H9 (cell line): ENCODE measurements around the gene DCTN2. TPM values are rescaled to one million over a fixed set of nuclear protein-coding genes. Genes with fewer than 3 reads are reported as not detected.

Experiments used
- DNase-seq: peaks from one replicate; pipeline ENCODE4 v3.0.0-alpha.2; 2017
- H2AFZ ChIP-seq: one replicate; pipeline ENCODE4 v1.6.1; 2013; ENCODE audit warnings: mild to moderate bottlenecking, low read length, control low read depth, moderate library complexity
- H2AK5ac ChIP-seq: 2 replicates; pipeline ENCODE4 v1.6.1; 2013; ENCODE audit warnings: low read length, control low read depth, mixed read lengths; ENCODE audit not compliant: insufficient read length
- H2BK120ac ChIP-seq: one replicate; pipeline ENCODE4 v1.6.1; 2013; ENCODE audit warnings: low read depth, mild to moderate bottlenecking, low read length, control low read depth, inconsistent platforms; ENCODE audit not compliant: poor library complexity, severe bottlenecking
- H2BK12ac ChIP-seq: 2 replicates; pipeline ENCODE4 v1.6.1; 2013; ENCODE audit warnings: low read length, control low read depth, mixed read lengths, low read depth; ENCODE audit not compliant: insufficient read length
- H2BK15ac ChIP-seq: 2 replicates; pipeline ENCODE4 v1.6.1; 2013; ENCODE audit warnings: low read depth, low read length, control low read depth
- H2BK20ac ChIP-seq: one replicate; pipeline ENCODE4 v1.6.1; 2013; ENCODE audit warnings: low read depth, mild to moderate bottlenecking, low read length, control low read depth, inconsistent platforms; ENCODE audit not compliant: poor library complexity, severe bottlenecking
- H2BK5ac ChIP-seq: 2 replicates; pipeline ENCODE4 v1.6.1; 2013; ENCODE audit warnings: low read length, control low read depth, mixed read lengths; ENCODE audit not compliant: insufficient read length
- H3K14ac ChIP-seq: 2 replicates; pipeline ENCODE4 v1.6.1; 2013; ENCODE audit warnings: low read length, control low read depth; ENCODE audit not compliant: insufficient read depth
- H3K18ac ChIP-seq: 2 replicates; pipeline ENCODE4 v1.6.1; 2013; ENCODE audit warnings: low read depth, mild to moderate bottlenecking, mixed read lengths, low read length, control low read depth; ENCODE audit not compliant: insufficient read length
- H3K23ac ChIP-seq: 2 replicates; pipeline ENCODE4 v1.6.1; 2013; ENCODE audit warnings: low read length, control low read depth, mixed read lengths, low read depth; ENCODE audit not compliant: insufficient read length
- H3K23me2 ChIP-seq: 2 replicates; pipeline ENCODE4 v1.6.1; 2013; ENCODE audit warnings: low read depth, mild to moderate bottlenecking, mixed read lengths, low read length, control low read depth; ENCODE audit not compliant: insufficient read length, poor library complexity, severe bottlenecking
- H3K27ac ChIP-seq: 2 replicates; pipeline ENCODE4 v1.5.1; 2013; ENCODE audit warnings: low read length, control low read depth, mixed read lengths, low read depth; ENCODE audit not compliant: insufficient read length
- H3K27me3 ChIP-seq: 2 replicates; pipeline ENCODE4 v1.6.1; 2013; ENCODE audit warnings: low read length, control low read depth, inconsistent platforms; ENCODE audit not compliant: insufficient read depth
- H3K4ac ChIP-seq: 2 replicates; pipeline ENCODE4 v1.6.1; 2013; ENCODE audit warnings: low read depth, mild to moderate bottlenecking, control low read depth, inconsistent platforms, low read length, moderate library complexity
- H3K4me1 ChIP-seq: 2 replicates; pipeline ENCODE4 v1.6.1; 2013; ENCODE audit warnings: low read length, control low read depth, inconsistent platforms; ENCODE audit not compliant: insufficient read depth
- H3K4me2 ChIP-seq: 2 replicates; pipeline ENCODE4 v1.6.1; 2013; ENCODE audit warnings: low read length, control low read depth, mixed read lengths; ENCODE audit not compliant: insufficient read length, insufficient read depth
- H3K56ac ChIP-seq: 2 replicates; pipeline ENCODE4 v1.6.1; 2013; ENCODE audit warnings: low read depth, mild to moderate bottlenecking, mixed read lengths, low read length, control low read depth; ENCODE audit not compliant: insufficient read length
- H3K79me1 ChIP-seq: 2 replicates; pipeline ENCODE4 v1.6.1; 2013; ENCODE audit warnings: low read depth, mild to moderate bottlenecking, moderate library complexity, low read length, control low read depth, inconsistent platforms; ENCODE audit not compliant: insufficient read depth, poor library complexity, severe bottlenecking
- H3K79me2 ChIP-seq: 2 replicates; pipeline ENCODE4 v1.6.1; 2013; ENCODE audit warnings: low read length, control low read depth, inconsistent platforms; ENCODE audit not compliant: insufficient read depth
- H3K9ac ChIP-seq: 2 replicates; pipeline ENCODE4 v1.6.1; 2013; ENCODE audit warnings: low read length, control low read depth, mixed read lengths; ENCODE audit not compliant: insufficient read length; ENCODE audit errors: extremely low read depth
- H3K9me3 ChIP-seq: one replicate; pipeline ENCODE4 v1.6.1; 2013; ENCODE audit warnings: low read depth, low read length, inconsistent platforms; ENCODE audit not compliant: control insufficient read depth
- H3T11ph ChIP-seq: one replicate; pipeline ENCODE4 v1.6.1; 2013; ENCODE audit warnings: mild to moderate bottlenecking, low read length, control low read depth, inconsistent platforms
- H4K20me1 ChIP-seq: one replicate; pipeline ENCODE4 v1.6.1; 2013; ENCODE audit not compliant: control insufficient read depth, insufficient read length, insufficient read depth
- H4K5ac ChIP-seq: 2 replicates; pipeline ENCODE4 v1.6.1; 2013; ENCODE audit warnings: low read depth, mild to moderate bottlenecking, mixed read lengths, low read length, control low read depth; ENCODE audit not compliant: insufficient read length
- H4K8ac ChIP-seq: replicated peaks from 2 replicates; pipeline ENCODE4 v1.6.1; 2013; ENCODE audit warnings: low read length, control low read depth, mixed read lengths, low read depth; ENCODE audit not compliant: insufficient read length
- H4K91ac ChIP-seq: 2 replicates; pipeline ENCODE4 v1.6.1; 2013; ENCODE audit warnings: low read depth, mild to moderate bottlenecking, moderate library complexity, mixed read lengths, low read length, control low read depth; ENCODE audit not compliant: insufficient read length
- H3K27ac Mint-ChIP-seq, 3 experiments: 2 replicates in 2 of 3; 3 replicates in 1 of 3; pipeline ENCODE4 v1.8.0; 2020 to 2021; ENCODE audit warnings: mixed read lengths in 3 of 3, mild to moderate bottlenecking in 1 of 3, moderate library complexity in 1 of 3
- H3K27me3 Mint-ChIP-seq: 2 replicates; pipeline ENCODE4 v1.8.0; 2021; ENCODE audit warnings: low read depth, mild to moderate bottlenecking, moderate library complexity, mixed read lengths
- H3K36me3 Mint-ChIP-seq, 3 experiments: 2 replicates in 2 of 3; 3 replicates in 1 of 3; pipeline ENCODE4 v1.8.0; 2020 to 2021; ENCODE audit warnings: low read depth in 3 of 3, mixed read lengths in 3 of 3; ENCODE audit not compliant: insufficient read depth in 1 of 3
- H3K4me1 Mint-ChIP-seq, 2 experiments: 2 replicates each; pipeline ENCODE4 v1.8.0; 2020; ENCODE audit warnings: mixed read lengths in 2 of 2
- H3K4me3 Mint-ChIP-seq, 2 experiments: 2 replicates in 1 of 2; 3 replicates in 1 of 2; pipeline ENCODE4 v1.8.0; 2020 to 2021; ENCODE audit warnings: mild to moderate bottlenecking in 2 of 2, mixed read lengths in 2 of 2, moderate library complexity in 1 of 2
- H3K9me3 Mint-ChIP-seq, 2 experiments: 2 replicates in 1 of 2; 3 replicates in 1 of 2; pipeline ENCODE4 v1.8.0; 2020; ENCODE audit warnings: mild to moderate bottlenecking in 2 of 2, mixed read lengths in 2 of 2, moderate library complexity in 1 of 2
- CTCF ChIP-seq: fragments of 200-600 bp; sonication (generic); conservative IDR thresholded peaks from 3 replicates; pipeline ENCODE4 v1.8.0; 2021; ENCODE audit warnings: antibody characterized with exemption, mild to moderate bottlenecking
- WGBS: extraction: QIAGEN DNeasy Blood & Tissue Kit; methylation state at CpG from one replicate; pipeline ENCODE4 v1.1.7; 2013; ENCODE audit warnings: missing lambda C conversion rate, low lambda C conversion rate, mixed read lengths; ENCODE audit not compliant: insufficient read length; ENCODE audit errors: extremely low coverage; 5-methylcytosine and 5-hydroxymethylcytosine counted together
- total RNA-seq: library from RNA; stranded (reverse); gene quantifications from 2 replicates; pipeline ENCODE4 v1.2.1, GENCODE V29; 2021

DCTN2 gene
- total RNA-seq, 1 experiment from 2014 or later = 97.7 TPM

GRCh38 chr12:57534991-57535543 lies 11.9 kb downstream of the DCTN2 start:
- no peaks in the 10 kb centered on the region for H3K27me3 Mint-ChIP-seq

More at GRCh38 chr12:57534991-57535543, 11.9 kb downstream of the DCTN2 start:
- H3K4me1 Mint-ChIP-seq = peaks cover 9 to 14% of the 10 kb centered on the region in 2 experiments
- H3K4me1 ChIP-seq = no peaks in the 10 kb centered on the region; the same call in none of the 2 replicates
- no peaks in the 10 kb centered on the region for H3K9me3 ChIP-seq
- no peak overlapping the region for H2BK12ac ChIP-seq
- H3K23me2 ChIP-seq = no peaks in the 10 kb centered on the region
- no peak overlapping the region for H3K4me2 ChIP-seq
- H2BK15ac ChIP-seq = no peak overlapping the region
- no peak overlapping the region for H3K18ac ChIP-seq
- no peak for DNase-seq
- H4K8ac ChIP-seq = no peak overlapping the region
- no peak overlapping the region for H4K5ac ChIP-seq
- WGBS = no CpG with 5 or more reads among the region's 3 CpGs
- H3K4ac ChIP-seq = no peak overlapping the region
- no peak overlapping the region for H3T11ph ChIP-seq
- H3K23ac ChIP-seq = no peak overlapping the region
- H3K4me3 Mint-ChIP-seq = no peak overlapping the region
- H2AK5ac ChIP-seq = no peak overlapping the region
- no peak overlapping the region for H4K91ac ChIP-seq
- H2BK5ac ChIP-seq = no peak overlapping the region
- no peak for TF ChIP-seq CTCF
- no peaks in the 10 kb centered on the region for H3K27me3 ChIP-seq
- H2AFZ ChIP-seq = no peak overlapping the region
- H4K20me1 ChIP-seq = no peaks in the 10 kb centered on the region
- no peak overlapping the region for H2BK20ac ChIP-seq
- no peak overlapping the region for H3K27ac Mint-ChIP-seq
- no peak overlapping the region for H3K14ac ChIP-seq
- H3K79me2 ChIP-seq = no peaks in the 10 kb centered on the region
- no peak overlapping the region for H3K56ac ChIP-seq
- no peak overlapping the region for H3K27ac ChIP-seq
- H3K9me3 Mint-ChIP-seq = no peaks in the 10 kb centered on the region
- H3K9ac ChIP-seq = no peak overlapping the region
- no peaks in the 10 kb centered on the region for H3K79me1 ChIP-seq
- peaks cover 17 to 79% (median 75%) of the 10 kb centered on the region in 3 experiments for H3K36me3 Mint-ChIP-seq
- no peak overlapping the region for H2BK120ac ChIP-seq
